Astrocyte of the spinal cord (primary cell): ENCODE data around the gene S100A5.

Source experiments
- DNase-seq: peaks from one replicate; pipeline ENCODE4 v3.0.0; 2011; ENCODE audit warnings: low read depth, low spot score
- H3K4me3 ChIP-seq: 2 replicates; pipeline ENCODE4 v1.5.1; 2011; ENCODE audit warnings: low read depth, mild to moderate bottlenecking, low read length, moderate library complexity
- in situ Hi-C: cut with HindIII; loops from 2 replicates; pipeline ENCODE4 v1.10.0; 2017; ENCODE audit warnings: low sequenced_read_pairs
- TF ChIP-seq, protein P1 (sequence below): IDR thresholded peaks from 2 replicates; pipeline ENCODE4 v1.5.1; 2012; ENCODE audit warnings: low read depth, mild to moderate bottlenecking, low read length, inconsistent platforms

Gene S100A5

DNA sequence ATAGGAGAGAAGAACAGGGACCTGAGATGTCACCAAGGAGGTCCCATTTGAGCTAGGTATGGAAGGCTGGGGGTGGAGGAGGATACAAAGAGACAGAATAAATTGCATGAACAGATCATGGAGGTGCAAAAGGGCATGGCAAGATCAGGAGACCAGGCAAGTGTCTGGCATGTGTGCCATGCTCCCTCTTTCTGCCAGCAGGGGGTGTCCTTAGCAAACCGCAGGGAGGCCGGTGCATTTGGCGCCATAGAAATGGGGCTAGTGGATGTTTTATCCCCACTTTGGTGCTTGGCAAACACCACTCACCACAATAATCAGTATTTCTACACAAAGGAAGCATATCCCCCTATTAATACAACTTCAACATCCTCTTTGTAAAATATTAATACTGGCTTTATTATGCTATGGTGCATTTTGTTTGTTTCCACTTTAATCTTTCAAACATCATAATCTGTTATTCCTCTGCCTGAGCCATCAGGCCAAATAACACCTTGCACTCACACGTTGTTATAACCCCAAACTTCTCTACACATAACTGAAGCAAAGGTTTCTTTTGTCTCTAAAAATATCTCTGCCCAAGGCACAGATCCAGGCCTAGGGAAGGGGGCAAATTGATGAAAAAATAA, 30.9 kb downstream of the S100A5 start:
- in situ Hi-C loops = no loop called here
- peak; percentile 25 for DNase-seq
- H3K4me3 ChIP-seq = no peak overlapping the region
- TF ChIP-seq, protein P1, sequence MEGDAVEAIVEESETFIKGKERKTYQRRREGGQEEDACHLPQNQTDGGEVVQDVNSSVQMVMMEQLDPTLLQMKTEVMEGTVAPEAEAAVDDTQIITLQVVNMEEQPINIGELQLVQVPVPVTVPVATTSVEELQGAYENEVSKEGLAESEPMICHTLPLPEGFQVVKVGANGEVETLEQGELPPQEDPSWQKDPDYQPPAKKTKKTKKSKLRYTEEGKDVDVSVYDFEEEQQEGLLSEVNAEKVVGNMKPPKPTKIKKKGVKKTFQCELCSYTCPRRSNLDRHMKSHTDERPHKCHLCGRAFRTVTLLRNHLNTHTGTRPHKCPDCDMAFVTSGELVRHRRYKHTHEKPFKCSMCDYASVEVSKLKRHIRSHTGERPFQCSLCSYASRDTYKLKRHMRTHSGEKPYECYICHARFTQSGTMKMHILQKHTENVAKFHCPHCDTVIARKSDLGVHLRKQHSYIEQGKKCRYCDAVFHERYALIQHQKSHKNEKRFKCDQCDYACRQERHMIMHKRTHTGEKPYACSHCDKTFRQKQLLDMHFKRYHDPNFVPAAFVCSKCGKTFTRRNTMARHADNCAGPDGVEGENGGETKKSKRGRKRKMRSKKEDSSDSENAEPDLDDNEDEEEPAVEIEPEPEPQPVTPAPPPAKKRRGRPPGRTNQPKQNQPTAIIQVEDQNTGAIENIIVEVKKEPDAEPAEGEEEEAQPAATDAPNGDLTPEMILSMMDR = peak; percentile 74

DNA sequence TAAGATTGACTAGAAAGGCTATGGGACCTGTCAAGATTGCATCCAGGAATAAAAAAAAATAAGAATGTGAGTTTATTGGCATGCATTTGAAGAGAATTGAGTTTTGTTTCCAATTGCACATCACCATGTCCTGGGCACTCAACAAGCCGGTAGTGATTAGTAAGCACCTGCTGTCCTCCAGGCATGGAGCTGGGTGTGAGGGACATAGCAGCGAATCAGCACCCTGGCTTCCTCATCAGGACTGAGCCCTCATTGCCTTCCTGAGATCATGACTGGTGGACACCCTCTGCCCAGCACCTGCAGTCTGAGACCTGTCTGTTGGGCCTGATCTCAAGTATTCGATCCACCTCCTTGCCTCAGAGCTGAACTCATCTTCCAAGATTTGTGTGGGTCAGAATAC, 31.7 kb downstream of the S100A5 start:
- no peak overlapping the region for H3K4me3 ChIP-seq
- no peak for DNase-seq
- in situ Hi-C loops = no loop called here
- TF ChIP-seq, protein P1 = no peak

DNA sequence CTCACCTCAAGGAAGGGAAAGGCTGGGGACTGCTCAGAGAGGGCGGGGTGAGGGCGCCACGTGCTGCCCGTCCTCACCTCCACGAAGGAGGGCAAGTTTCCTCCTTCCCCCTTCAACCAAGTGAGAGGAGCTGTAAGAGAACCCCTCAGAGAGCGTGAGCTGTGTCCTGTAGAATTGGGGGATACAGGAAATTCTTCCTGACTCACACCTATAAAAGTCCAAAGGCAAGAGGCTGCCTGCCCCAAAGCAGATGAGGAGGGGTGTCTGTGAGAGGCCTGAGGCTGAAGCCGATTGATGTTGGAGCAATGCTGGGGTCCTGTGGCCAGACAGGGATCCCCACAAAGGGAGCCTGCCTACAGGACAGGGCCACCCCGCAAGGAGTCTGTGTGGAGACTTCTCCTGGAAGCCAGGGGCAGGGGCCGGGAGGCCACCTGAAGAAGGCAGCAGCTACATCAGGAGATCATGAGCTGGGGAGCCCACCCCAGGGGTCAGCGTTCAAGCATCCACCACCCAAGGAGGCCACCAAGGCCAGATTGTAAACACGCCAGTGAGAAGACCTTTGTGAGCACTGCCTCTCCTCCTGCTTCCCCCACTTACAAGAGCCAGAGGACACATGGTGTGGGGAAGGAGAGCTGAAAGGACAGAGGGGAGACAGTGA, 32.7 kb downstream of the S100A5 start:
- no peak overlapping the region for H3K4me3 ChIP-seq
- in situ Hi-C loops = no loop called here
- DNase-seq = no peak
- TF ChIP-seq, protein P1 = no peak

DNA sequence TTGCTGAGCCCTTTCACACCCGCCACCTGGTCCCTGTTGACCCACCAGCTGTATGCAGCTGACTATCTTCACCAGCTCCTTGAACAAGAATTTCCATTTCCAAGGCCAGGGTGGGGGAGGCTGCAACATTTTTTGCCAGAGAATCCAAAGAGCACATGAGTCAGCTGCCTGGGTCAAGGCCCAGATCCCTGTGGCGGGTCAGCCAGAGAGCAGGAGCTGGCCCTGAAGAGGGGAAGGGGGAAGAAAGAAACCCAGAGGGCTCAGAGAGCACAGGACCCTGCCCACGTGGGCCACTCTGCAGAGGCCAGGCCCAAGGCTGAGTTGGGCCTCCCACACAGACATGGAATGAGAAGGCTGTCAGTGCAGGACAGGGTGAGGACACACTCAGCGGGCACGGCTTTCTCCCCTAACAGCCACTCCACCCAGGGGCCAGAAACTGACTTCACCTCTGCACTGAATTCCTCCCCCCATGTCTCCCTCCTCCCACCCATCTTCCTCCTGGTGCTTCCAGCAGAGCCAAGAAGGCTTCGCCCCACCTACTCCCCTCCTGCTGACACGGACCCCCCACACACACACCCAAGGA, 33.8 kb downstream of the S100A5 start:
- TF ChIP-seq, protein P1 = no peak
- no peak overlapping the region for H3K4me3 ChIP-seq
- peak; percentile 82 for DNase-seq
- in situ Hi-C loops = no loop called here

DNA sequence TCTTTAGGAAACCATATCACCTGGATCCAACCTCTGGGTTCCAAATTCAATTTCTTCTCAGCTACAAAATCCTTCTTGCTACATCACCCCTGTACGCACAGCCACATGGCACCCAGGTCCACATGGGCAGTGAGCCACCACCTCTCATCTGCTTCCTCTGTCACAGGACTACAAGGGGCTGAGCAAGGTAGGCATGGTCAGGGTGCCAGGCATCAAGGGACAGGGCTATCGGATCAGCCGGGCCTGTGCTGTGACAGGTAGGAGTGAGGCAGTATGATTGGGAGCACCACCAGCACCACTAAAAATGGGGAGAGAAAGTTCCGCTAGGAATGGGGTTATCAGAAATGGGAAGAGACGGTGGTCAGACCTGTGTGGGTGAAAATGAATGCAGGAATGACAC, 34.3 kb downstream of the S100A5 start:
- TF ChIP-seq, protein P1 = no peak
- no peak for DNase-seq
- no peak overlapping the region for H3K4me3 ChIP-seq
- in situ Hi-C loops = no loop called here

DNA sequence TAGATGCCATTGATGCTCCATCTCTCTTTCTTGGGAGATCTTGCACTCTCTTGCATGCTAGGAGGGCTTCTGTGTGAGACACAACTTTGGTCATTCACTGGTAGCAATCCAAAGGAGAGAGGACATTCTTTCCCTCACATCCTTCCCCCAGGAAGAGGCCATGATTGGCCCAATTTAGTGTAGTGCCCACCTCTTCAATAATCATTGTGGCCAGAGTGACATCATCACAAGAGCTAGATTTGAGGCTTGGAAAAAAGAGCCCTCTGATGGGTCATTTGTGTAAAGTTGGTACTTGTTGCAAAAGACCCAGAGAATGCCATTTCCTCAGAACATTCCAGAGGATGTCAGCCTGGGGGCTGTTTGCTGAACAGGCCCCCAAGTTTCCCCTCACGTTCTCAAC, 35.2 kb downstream of the S100A5 start:
- H3K4me3 ChIP-seq = no peak overlapping the region
- TF ChIP-seq, protein P1 = no peak
- in situ Hi-C loops = no loop called here
- DNase-seq = no peak
